RWPE1 (cell line): Measurements from ENCODE around the gene CTBP1.

Source experiments
- CTCF ChIA-PET: fragments of 350-600 bp; sonication (Branson Sonifier 250); formaldehyde crosslinking; extraction: SDS; loops from one replicate; lab custom pipeline; 2021; lab: Yijun Ruan, JAX
- POLR2A ChIA-PET: fragments of 400-600 bp; formaldehyde crosslinking; extraction: SDS; loops from one replicate; lab custom pipeline; 2020; ENCODE audit warnings: antibody characterized with exemption; ENCODE audit not compliant: low non-redundant PET; lab: Yijun Ruan, JAX
- DNase-seq: peaks from one replicate; pipeline ENCODE4 v3.0.0; 2012; ENCODE audit warnings: low spot score
- H3K27ac ChIP-seq: fragments of 450-650 bp; 2 replicates; pipeline ENCODE4 v1.5.1; 2017
- CTCF ChIP-seq: fragments of 450-650 bp; conservative IDR thresholded peaks from 2 replicates; pipeline ENCODE4 v1.5.1; 2017; ENCODE audit warnings: low read depth, mild to moderate bottlenecking

The CTBP1 gene

GRCh38 chr4:1232661-1233621 lies 16.0 kb downstream of the CTBP1 start:
- no peak for DNase-seq
- ChIA-PET CTCF (interaction anchor here (0.8 kb wide), 1 partner anchor 18 kb away, joined by 3 read pairs; no protein-coding TSS in a partner anchor), POLR2A (no interaction called here)
- H3K27ac ChIP-seq: peak overlapping the region; percentile 87
- no peak for TF ChIP-seq CTCF

GRCh38 chr4:1231637-1232360 lies 17.1 kb downstream of the CTBP1 start:
- ChIA-PET CTCF (interaction anchor here (0.6 kb wide), 1 partner anchor 247 kb away, joined by 5 read pairs; no protein-coding TSS in a partner anchor), POLR2A (no interaction called here)
- peak overlapping the region; percentile 87 for H3K27ac ChIP-seq
- DNase-seq: peak; percentile 58
- TF ChIP-seq CTCF: no peak

DNA sequence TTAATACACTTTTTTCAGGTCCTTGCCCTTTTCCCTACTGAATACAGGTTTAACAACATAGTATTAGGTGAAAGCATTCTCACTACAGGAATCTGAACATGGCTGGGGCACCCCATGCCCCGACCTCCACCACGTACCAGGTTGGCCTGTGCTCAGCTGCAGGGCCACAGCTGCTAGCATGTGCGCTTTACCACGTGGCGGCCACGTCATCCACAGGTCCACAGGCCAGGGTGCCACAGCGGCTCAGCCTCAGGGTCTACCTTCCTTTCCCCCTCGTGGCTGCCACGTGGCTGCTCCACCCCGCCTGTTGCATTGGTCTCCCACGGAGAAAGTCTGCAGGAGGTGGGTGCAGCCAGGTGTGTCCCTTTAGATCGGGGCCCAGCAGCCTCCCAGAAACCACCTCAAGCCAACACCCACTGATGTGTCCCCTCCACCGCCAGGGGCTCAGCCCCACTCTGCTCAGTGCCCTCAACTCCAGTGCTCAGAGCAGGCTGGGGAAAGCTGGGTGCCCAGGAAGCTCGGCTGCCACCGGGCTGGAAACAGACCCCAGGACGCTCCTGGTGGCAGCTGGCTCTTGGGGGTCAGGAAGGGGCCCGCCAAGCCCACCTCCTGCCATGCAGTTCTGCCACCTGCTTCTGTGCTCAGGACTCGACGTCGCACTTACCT lies 17.8 kb downstream of the CTBP1 start:
- H3K27ac ChIP-seq: peak overlapping the region; percentile 87
- POLR2A ChIA-PET: no interaction called here
- CTCF ChIA-PET: interaction anchor here (0.6 kb wide), 1 partner anchor 247 kb away, joined by 5 read pairs; no protein-coding TSS in a partner anchor
- no peak for DNase-seq
- no peak for TF ChIP-seq CTCF

- no peak for DNase-seq
- CTCF ChIA-PET: no interaction called here
- POLR2A ChIA-PET: no interaction called here
Measured at GRCh38 chr4:1230316-1230715, 18.6 kb downstream of the CTBP1 start.

DNA sequence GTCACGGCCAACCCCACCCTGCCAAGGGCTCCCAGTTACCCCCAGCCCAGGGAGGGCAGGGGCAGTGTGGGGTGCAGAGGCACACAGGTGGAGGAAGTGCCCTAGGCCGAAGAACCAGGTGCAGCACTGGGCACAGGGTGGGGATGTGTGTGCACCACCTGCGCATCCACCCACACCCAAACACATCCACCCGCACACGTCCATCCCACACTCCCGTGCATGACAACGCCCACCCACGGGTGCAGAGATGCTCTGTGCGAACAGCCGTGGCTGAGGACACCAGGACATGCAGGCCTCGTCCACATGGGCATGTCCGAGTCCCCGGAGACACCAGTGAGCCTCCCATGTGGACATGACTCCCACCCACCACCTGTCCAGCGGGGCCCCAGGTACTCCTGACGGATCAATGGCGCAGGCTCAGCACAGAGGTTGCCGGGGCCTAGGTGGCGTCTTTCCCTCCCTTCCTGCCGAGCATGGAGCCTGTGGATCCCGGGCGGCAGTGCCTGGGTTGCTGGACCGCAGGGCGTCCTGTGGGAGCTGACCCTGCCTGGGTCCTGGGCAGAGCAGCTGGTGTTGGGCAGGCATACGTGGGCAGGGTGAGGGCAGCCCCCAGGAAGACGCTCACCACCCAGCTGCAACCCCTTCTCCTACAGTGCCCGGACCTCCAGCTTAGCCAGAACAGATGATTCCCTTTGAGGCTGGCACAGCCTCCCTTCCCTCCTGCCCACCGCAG lies 19.6 kb downstream of the CTBP1 start:
- peak overlapping the region; percentile 87 for H3K27ac ChIP-seq
- ChIA-PET CTCF (no interaction called here), POLR2A (no interaction called here)
- no peak for TF ChIP-seq CTCF
- DNase-seq: no peak

More at GRCh38 chr4:1230316-1230715, 18.6 kb downstream of the CTBP1 start:
- no peak for TF ChIP-seq CTCF
- peak overlapping the region; percentile 87 for H3K27ac ChIP-seq
